Stimulated activated CD4-positive, alpha-beta T cell treated with anti-CD3 and anti-CD28 coated beads, Interleukin-12 subunit alpha, Interleukin-12 subunit beta, amount 100 ng/mL, for 4 hours (primary cell): ENCODE data around the gene ENTPD1.

Source experiments
- DNase-seq: peaks from one replicate; pipeline ENCODE4 v3.0.0-alpha.2; 2020

The ENTPD1 gene

GRCh38 chr10:95833042-95833610 lies 77.2 kb downstream of the ENTPD1 start:
- DNase-seq = no peak

- no peak for DNase-seq
These were observed 78.4 kb downstream of the ENTPD1 start for GRCh38 chr10:95834406-95834805.

GRCh38 chr10:95835149-95835860 lies 79.3 kb downstream of the ENTPD1 start:
- DNase-seq = no peak

GRCh38 chr10:95835911-95836310 lies 79.9 kb downstream of the ENTPD1 start:
- no peak for DNase-seq

- DNase-seq = no peak
These were observed 80.8 kb downstream of the ENTPD1 start for GRCh38 chr10:95836610-95837355.

GRCh38 chr10:95837356-95837776 lies 81.4 kb downstream of the ENTPD1 start:
- DNase-seq = no peak

- no peak for DNase-seq
These were observed 81.8 kb downstream of the ENTPD1 start for GRCh38 chr10:95837783-95838182.

- no peak for DNase-seq
These were observed 84.2 kb downstream of the ENTPD1 start for GRCh38 chr10:95840121-95840520.

- no peak for DNase-seq
These were observed 84.7 kb downstream of the ENTPD1 start for GRCh38 chr10:95840681-95841080.

GRCh38 chr10:95841661-95842498 lies 85.9 kb downstream of the ENTPD1 start:
- no peak for DNase-seq

- DNase-seq = no peak
These were observed 89.4 kb downstream of the ENTPD1 start for GRCh38 chr10:95845411-95845810.

GRCh38 chr10:95847007-95847406 lies 91.0 kb downstream of the ENTPD1 start:
- DNase-seq = no peak

- DNase-seq = no peak
These were observed 92.9 kb downstream of the ENTPD1 start for GRCh38 chr10:95848841-95849240.

GRCh38 chr10:95850791-95851190 lies 94.8 kb downstream of the ENTPD1 start:
- no peak for DNase-seq

- DNase-seq = no peak
These were observed 104.4 kb downstream of the ENTPD1 start for GRCh38 chr10:95860166-95860940.

GRCh38 chr10:95861386-95861785 lies 105.4 kb downstream of the ENTPD1 start:
- DNase-seq = no peak

GRCh38 chr10:95864906-95865813 lies 109.2 kb downstream of the ENTPD1 start:
- DNase-seq = no peak

- no peak for DNase-seq
These were observed 110.0 kb downstream of the ENTPD1 start for GRCh38 chr10:95865814-95866466.

- DNase-seq = no peak
These were observed 110.5 kb downstream of the ENTPD1 start for GRCh38 chr10:95866467-95866842.

- no peak for DNase-seq
These were observed 111.9 kb downstream of the ENTPD1 start for GRCh38 chr10:95867866-95868265.
